Coronary artery (tissue), 2 donors: ENCODE measurements around the gene KIF21B.
"Not testable (repeated sequence)": the region's sequence is repeated elsewhere in the genome, so short reads cannot be mapped to it uniquely, and the experiment has no call there.

ENCODE experiments used
- DNase-seq: peaks from one replicate; pipeline ENCODE4 v3.0.0-alpha.2; 2017; ENCODE audit warnings: low spot score
- H3K27ac ChIP-seq, 2 donors: fragments of 200-600 bp; sonication (generic); one replicate each; pipeline ENCODE4 v1.5.1; 2016 to 2019
- H3K4me3 ChIP-seq: fragments of 200-600 bp; sonication (generic); 2 replicates; pipeline ENCODE4 v1.5.1; 2016; ENCODE audit warnings: mild to moderate bottlenecking, moderate library complexity
- CTCF ChIP-seq: fragments of 200-600 bp; sonication (generic); IDR thresholded peaks from one replicate; pipeline ENCODE4 v1.5.1; 2019; ENCODE audit warnings: antibody characterized with exemption

KIF21B gene

GRCh38 chr1:200968469-200969410 is 54.8 kb downstream of the KIF21B start:
- TF ChIP-seq CTCF, result no peak
- DNase-seq, result no peak
- H3K27ac ChIP-seq, result no peak overlapping the region
- H3K4me3 ChIP-seq, result no peak overlapping the region

GRCh38 chr1:200967693-200968468 is 55.6 kb downstream of the KIF21B start:
- TF ChIP-seq CTCF, result no peak
- Histone ChIP-seq H3K27ac (no peak overlapping the region), H3K4me3 (no peak overlapping the region)
- DNase-seq, result no peak

- TF ChIP-seq CTCF, result no peak
- no peak overlapping the region for H3K4me3 ChIP-seq
- no peak overlapping the region for H3K27ac ChIP-seq
- no peak for DNase-seq
Measured at GRCh38 chr1:200966934-200967333, 56.6 kb downstream of the KIF21B start.

GRCh38 chr1:200965111-200965805 is 58.3 kb downstream of the KIF21B start:
- no peak for TF ChIP-seq CTCF
- DNase-seq, result no peak
- no peak overlapping the region for H3K4me3 ChIP-seq
- H3K27ac ChIP-seq, result no peak overlapping the region

- not testable (repeated sequence) for H3K27ac ChIP-seq, H3K4me3 ChIP-seq, DNase-seq
Measured at GRCh38 chr1:200963888-200964287, 59.6 kb downstream of the KIF21B start.

- TF ChIP-seq CTCF, result no peak
- Histone ChIP-seq H3K4me3 (no peak overlapping the region), H3K27ac (no peak overlapping the region)
- peak; percentile 9 for DNase-seq
Measured at GRCh38 chr1:200963076-200963475, 60.4 kb downstream of the KIF21B start.

GRCh38 chr1:200962631-200963030 is 60.9 kb downstream of the KIF21B start:
- Histone ChIP-seq H3K27ac (no peak overlapping the region), H3K4me3 (no peak overlapping the region)
- TF ChIP-seq CTCF, result no peak
- peak; percentile 31 for DNase-seq

- DNase-seq, result peak; percentile 16
- H3K4me3 ChIP-seq, H3K27ac ChIP-seq: not testable (repeated sequence)
Measured at GRCh38 chr1:200962151-200962550, 61.4 kb downstream of the KIF21B start.
